ENCODE results near the gene PEAR1.

Gene PEAR1

DNA sequence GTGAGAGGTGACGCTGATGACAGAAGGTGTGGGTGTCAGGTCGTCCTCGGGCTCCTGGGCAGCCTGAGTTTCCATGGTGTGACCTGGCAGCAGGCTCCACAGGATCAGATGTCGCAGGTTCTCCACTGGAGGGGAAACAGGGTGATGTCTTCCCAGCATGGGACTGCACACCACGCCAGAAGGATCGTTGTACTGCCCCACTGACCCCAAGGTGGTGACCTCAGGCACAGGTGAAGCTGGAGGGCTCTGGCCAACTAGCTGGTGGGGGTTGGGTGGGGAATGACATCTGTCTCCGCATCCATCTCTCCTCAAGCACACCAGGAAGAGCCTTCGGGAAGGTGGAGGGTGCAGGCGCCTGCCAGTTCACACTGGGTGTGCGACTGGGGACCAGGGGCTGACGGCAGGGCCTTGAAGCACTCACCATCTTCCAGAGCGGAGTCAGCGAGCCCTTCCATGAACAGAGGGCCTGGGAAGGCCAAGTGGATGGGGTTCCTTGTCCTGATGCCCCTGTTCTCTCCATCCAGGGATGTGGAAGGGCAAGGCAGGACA lies 46.3 kb downstream of the PEAR1 start:
- Histone ChIP-seq H3K4me3 (ENCODE audit: low read depth, low read length) (no peak overlapping the region), H3K79me2 (no peaks in the 10 kb centered on the region), H3K4me2 (ENCODE audit: low read length) (no peak overlapping the region), H3K36me3 (ENCODE audit: control insufficient read depth, insufficient read depth, low read length) (no peaks in the 10 kb centered on the region), H3K9me3 (ENCODE audit: control insufficient read depth, low read length) (no peaks in the 10 kb centered on the region), H3K27me3 (ENCODE audit: control insufficient read depth, insufficient read depth, low read length) (no peaks in the 10 kb centered on the region), H2AFZ (no peak overlapping the region), H3K27ac (no peak overlapping the region), H3K9ac (no peak overlapping the region), H3K4me1 (no peaks in the 10 kb centered on the region)
- TF ChIP-seq, protein P1, sequence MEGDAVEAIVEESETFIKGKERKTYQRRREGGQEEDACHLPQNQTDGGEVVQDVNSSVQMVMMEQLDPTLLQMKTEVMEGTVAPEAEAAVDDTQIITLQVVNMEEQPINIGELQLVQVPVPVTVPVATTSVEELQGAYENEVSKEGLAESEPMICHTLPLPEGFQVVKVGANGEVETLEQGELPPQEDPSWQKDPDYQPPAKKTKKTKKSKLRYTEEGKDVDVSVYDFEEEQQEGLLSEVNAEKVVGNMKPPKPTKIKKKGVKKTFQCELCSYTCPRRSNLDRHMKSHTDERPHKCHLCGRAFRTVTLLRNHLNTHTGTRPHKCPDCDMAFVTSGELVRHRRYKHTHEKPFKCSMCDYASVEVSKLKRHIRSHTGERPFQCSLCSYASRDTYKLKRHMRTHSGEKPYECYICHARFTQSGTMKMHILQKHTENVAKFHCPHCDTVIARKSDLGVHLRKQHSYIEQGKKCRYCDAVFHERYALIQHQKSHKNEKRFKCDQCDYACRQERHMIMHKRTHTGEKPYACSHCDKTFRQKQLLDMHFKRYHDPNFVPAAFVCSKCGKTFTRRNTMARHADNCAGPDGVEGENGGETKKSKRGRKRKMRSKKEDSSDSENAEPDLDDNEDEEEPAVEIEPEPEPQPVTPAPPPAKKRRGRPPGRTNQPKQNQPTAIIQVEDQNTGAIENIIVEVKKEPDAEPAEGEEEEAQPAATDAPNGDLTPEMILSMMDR (IDR thresholded peaks at IDR 0.05), result no peak

DNA sequence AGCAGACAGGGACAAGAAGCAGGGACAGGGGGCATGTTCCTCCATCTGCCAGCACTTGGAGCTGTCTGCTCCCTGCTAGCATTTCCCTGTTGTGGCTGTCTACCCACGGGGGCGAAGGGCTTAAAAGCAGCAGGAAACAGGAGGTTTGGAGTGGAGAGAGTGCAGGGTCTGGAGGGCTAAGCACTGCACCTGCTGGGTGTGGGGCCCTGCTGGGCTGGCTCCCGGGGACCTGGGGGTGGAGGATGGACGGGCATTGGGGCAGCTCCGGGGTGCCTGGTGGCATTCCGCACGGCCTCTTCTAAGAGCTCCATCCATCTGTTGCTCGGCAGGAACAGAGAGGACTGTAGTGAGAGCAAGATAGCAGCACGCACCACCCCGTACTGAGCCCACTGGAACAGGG lies 48.2 kb downstream of the PEAR1 start:
- Histone ChIP-seq H2AFZ (no peak overlapping the region), H3K27ac (no peak overlapping the region), H3K9ac (no peak overlapping the region), H3K4me3 (ENCODE audit: low read depth, low read length) (no peak overlapping the region), H3K4me1 (no peaks in the 10 kb centered on the region), H3K36me3 (ENCODE audit: control insufficient read depth, insufficient read depth, low read length) (no peaks in the 10 kb centered on the region), H3K27me3 (ENCODE audit: control insufficient read depth, insufficient read depth, low read length) (no peaks in the 10 kb centered on the region), H3K4me2 (ENCODE audit: low read length) (no peak overlapping the region), H3K9me3 (ENCODE audit: control insufficient read depth, low read length) (no peaks in the 10 kb centered on the region), H3K79me2 (no peaks in the 10 kb centered on the region)
- TF ChIP-seq, protein P1 (IDR thresholded peaks at IDR 0.05), result no peak

DNA sequence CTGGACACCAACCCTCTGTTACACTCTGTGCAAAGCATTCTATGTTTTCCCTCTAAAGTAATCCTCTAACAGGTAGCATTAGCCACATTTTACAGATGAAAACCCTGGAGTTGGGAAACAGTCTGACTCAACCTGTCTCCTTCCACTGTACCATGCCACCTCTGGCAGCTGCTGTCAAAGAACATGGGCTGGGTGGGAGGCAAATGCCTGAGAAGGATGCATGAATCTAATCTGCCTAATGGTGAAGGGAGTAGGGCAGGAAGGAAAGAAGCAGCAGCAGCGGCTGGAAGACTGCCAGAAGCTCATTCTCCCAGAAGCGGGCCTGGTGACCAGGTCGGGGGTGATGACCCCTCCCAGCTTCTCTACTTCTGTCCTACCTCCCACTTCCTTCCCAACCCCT lies 48.7 kb downstream of the PEAR1 start:
- TF ChIP-seq, protein P1 (IDR thresholded peaks at IDR 0.05), result no peak
- H3K79me2 ChIP-seq, result no peaks in the 10 kb centered on the region
- no peaks in the 10 kb centered on the region for H3K36me3 ChIP-seq (ENCODE audit: control insufficient read depth, insufficient read depth, low read length)
- H3K4me3 ChIP-seq (ENCODE audit: low read depth, low read length), result no peak overlapping the region
- H3K9ac ChIP-seq, result no peak overlapping the region
- H3K27me3 ChIP-seq (ENCODE audit: control insufficient read depth, insufficient read depth, low read length), result no peaks in the 10 kb centered on the region
- no peaks in the 10 kb centered on the region for H3K9me3 ChIP-seq (ENCODE audit: control insufficient read depth, low read length)
- H2AFZ ChIP-seq, result no peak overlapping the region
- no peaks in the 10 kb centered on the region for H3K4me1 ChIP-seq
- no peak overlapping the region for H3K27ac ChIP-seq
- no peak overlapping the region for H3K4me2 ChIP-seq (ENCODE audit: low read length)

DNA sequence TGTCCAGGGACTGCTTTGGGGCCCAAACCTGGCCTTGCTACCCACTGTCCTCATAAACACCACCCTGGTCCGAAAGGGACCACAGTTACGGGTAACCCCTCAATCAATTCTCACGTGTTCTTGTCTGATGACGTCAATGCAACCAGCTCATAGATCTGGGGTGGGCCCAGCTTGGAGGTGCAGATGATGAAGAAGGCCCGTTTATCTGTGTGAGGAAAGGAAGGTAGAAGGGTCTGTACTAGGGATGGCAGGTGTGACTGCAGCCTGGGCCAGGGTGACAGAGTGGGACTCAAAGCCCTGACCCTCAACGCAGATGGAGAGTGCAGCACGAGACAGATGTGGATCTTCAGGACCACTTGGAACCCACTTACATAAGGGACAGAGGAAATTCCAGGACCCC lies 49.1 kb downstream of the PEAR1 start:
- Histone ChIP-seq H3K27ac (no peak overlapping the region), H3K27me3 (ENCODE audit: control insufficient read depth, insufficient read depth, low read length) (no peaks in the 10 kb centered on the region), H3K4me2 (ENCODE audit: low read length) (no peak overlapping the region), H3K9ac (no peak overlapping the region), H2AFZ (no peak overlapping the region), H3K79me2 (no peaks in the 10 kb centered on the region), H3K9me3 (ENCODE audit: control insufficient read depth, low read length) (no peaks in the 10 kb centered on the region), H3K4me3 (ENCODE audit: low read depth, low read length) (no peak overlapping the region), H3K36me3 (ENCODE audit: control insufficient read depth, insufficient read depth, low read length) (no peaks in the 10 kb centered on the region), H3K4me1 (no peaks in the 10 kb centered on the region)
- TF ChIP-seq, protein P1 (IDR thresholded peaks at IDR 0.05), result no peak

DNA sequence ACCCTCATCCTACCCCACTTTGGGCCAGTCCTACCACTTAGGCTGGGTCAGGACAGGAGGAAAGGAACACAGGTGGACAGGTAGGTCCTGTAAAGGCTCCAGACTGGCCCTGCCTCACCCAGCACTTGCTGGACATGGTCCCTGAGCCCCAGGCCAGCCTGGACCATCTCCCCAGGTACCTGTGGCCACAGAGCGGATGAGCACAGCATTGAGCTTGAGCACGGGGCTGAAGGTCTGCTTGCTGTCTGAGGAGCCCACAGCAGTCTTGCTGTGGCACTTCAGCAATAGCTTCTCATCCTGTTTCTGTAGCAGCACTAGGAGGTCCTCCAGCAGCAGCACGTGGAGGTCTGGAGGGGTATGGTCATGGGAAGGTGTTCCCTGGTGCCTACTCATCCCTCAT lies 50.2 kb downstream of the PEAR1 start:
- Histone ChIP-seq H3K79me2 (no peaks in the 10 kb centered on the region), H2AFZ (no peak overlapping the region), H3K4me1 (no peaks in the 10 kb centered on the region), H3K36me3 (ENCODE audit: control insufficient read depth, insufficient read depth, low read length) (no peaks in the 10 kb centered on the region), H3K9me3 (ENCODE audit: control insufficient read depth, low read length) (no peaks in the 10 kb centered on the region), H3K27ac (no peak overlapping the region), H3K27me3 (ENCODE audit: control insufficient read depth, insufficient read depth, low read length) (no peaks in the 10 kb centered on the region), H3K9ac (no peak overlapping the region), H3K4me3 (ENCODE audit: low read depth, low read length) (no peak overlapping the region), H3K4me2 (ENCODE audit: low read length) (no peak overlapping the region)
- TF ChIP-seq, protein P1 (IDR thresholded peaks at IDR 0.05), result no peak

Measured in parathyroid adenoma (tissue), 2 donors.